HT-29 (cell line): Measurements from ENCODE around the gene WNT3A. TPM values are rescaled to one million over a fixed set of nuclear protein-coding genes. Genes with fewer than 3 reads are reported as not detected.

Source experiments
- DNase-seq: peaks from one replicate; pipeline ENCODE4 v3.0.0-alpha.2; 2015; ENCODE audit warnings: low spot score
- total RNA-seq: library from RNA; depleted of rRNA; stranded (reverse); fragments of >200 nt; shearing (Covaris generic); gene quantifications from 2 replicates; pipeline ENCODE4 v1.2.3, GENCODE V29; 2014

WNT3A gene
- total RNA-seq, 1 experiment from 2014 or later, result not detected

DNA sequence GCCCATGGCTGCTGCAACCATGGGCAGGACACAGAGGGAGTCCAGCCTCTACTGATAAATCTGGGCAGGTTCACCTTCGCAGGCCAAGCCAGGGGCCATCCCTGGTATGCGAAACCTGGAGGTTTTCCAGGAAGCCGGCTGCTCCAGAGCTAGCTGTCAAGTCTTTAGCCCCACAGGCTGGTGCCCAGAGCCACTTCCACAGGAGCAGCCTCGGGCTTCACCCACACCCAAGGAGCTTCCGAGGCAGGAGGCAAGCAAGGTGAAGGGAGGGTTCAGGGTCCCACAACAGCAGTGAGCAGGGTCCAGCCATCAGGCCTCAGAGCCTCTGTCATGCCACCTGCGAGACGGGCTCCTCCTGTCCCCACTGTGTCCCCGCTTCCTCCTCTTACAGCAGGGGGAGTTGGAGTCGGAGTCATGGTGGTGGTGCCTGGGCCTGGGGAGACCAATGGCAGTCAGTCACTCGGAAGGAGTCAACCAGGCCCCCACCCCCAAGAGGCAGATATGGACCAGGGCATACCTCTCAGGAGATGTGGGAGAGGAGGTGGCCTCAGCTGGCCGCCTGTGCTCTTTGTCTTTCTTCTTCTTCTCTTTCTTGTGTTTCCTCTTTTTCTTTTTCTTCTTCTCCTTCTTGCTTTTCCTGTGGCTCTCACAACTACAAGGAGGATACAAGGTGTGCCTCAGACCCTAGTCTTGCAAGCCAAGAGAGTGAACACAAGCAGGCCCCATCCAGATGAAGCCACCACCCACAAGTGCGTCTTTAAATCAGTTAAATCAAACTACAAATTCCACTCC lies 94.2 kb downstream of the WNT3A start:
- no peak for DNase-seq

DNA sequence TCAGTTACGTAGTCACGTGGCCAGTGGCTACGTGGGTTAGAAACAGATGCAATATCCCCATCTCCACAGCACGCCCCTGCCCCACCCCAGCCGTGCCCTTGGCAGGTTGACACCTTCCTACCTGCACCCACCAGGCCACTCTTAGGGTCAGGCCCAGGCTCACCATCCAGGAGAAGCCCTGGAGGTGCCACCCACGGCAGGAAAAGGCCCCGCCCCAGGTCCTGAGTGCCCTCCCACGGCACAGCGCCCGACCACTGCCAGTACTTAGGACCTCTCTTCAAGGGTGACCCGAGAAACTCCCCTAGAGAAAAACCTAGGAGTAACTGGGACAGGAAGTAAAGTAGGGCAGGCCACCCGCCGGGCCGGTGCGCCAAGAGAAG lies 94.8 kb downstream of the WNT3A start:
- DNase-seq, result no peak

DNA sequence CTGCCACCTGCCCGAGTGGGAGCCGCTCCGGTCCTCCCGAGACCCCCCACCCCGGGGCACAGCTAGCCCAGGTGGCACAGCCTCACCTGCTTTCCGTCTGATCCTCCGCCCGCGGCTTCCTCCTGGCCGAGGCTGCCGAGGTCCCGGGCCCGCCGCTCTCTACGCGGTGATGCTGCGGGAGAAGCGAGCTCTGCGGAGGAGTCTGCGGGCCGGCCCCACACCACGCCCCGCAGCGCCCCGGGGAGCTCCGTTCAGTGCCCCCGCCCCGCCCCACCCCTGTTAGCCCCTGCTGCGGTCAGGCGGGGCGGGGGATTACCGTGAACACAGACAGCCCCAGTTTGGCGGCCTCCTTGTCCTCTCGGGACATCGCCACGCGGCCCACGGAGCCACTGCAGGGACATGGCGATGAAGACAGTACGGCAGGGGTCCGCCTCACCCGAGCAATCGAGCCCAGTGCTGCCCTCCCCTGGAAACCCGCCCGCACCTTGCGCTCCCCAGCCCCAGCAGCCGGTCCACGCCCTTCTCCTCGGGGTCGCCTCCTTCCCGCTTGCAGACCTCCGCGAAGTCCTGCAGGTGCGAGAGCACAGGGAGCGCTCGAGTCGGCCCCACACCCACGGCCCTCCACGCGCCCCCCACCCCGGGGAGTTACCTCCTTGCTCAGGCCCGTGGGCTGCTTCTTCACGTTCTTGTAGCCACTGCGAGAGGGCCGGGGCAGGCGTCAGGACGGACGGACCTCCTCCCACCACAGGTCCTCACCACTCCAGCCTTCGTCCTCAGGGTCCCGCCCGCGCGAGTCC lies 95.4 kb downstream of the WNT3A start:
- DNase-seq, result peak; percentile 57

DNA sequence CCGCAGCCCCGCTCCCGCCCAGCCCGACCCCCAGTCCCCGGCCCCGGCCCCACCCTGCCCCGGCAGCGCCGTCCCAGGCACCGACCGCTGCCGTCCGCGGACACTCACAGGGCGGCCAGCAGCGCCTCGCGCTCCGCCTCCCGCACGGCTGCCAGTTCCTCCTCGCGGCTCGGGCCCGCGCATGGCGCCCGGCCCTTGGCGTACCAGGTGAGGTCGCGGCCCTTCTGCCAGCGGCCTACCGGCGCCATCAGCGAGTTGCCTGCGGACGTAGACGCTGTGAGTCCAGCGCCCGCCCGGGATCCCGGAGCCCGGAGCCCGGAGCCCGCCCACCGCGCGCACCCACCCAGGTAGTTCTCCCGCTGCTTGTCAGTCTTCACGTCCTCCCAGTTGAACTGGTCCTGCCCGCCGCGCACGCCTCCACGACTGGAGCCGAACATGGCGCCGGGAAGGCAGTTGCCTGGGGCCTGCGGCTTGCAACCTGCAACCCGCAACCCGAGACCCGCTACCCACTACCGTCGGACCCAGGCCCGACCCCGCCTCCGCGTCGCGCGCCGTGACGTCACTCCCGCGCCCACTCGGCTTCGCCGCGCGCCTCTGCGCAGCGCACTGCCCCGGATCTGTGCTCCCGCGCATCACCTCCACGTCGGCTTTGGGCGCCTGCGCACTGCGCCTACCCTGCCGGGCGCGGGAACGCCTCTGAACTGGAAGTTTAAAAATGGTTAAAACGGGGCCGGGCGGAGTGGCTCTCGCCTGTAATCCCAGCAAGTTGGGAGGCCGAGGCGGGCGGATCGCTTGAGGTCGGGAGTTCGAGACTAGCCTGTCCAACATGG lies 96.2 kb downstream of the WNT3A start, which contains the start of gene C1orf35:
Gene C1orf35 (minus strand): TSS at position 535 of the 830 bp plus-strand sequence. CDS start 98 bp downstream, at position 437.
- peak; percentile 89 for DNase-seq

DNA sequence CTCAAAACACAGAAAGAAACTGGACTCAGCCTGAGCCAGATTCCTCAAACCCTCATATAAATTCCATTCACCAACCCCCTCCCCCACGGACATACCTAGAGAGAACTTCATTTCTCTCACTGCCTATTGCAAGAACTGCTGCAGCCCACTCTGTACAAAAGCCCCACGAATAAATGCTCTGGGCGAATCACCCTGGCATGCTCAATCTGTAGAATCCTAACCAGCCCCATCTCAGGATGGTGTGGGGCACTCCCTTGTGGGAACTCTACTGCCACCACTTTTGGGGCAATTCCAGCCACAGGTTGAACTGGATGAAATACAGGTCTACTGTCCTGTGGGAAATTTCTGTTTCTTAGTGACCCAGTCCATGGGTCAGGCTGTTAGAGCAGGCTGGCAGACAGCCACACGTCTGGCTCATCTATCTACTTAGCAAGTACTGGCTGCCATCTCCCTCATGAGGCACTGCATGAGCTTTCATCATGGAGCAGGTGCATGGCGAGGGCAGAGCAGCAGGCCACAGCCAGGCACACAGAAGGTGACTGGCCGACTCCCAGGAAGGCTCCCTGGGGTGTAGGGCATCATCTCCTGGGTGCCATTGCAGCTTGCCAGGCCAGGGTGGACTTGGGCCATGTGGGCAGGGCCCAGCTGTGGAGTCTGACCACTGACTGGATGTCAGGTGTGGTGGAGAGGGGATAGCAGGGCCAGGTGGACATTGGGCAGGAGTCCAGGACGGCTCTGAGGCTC lies 97.9 kb downstream of the WNT3A start:
- no peak for DNase-seq

DNA sequence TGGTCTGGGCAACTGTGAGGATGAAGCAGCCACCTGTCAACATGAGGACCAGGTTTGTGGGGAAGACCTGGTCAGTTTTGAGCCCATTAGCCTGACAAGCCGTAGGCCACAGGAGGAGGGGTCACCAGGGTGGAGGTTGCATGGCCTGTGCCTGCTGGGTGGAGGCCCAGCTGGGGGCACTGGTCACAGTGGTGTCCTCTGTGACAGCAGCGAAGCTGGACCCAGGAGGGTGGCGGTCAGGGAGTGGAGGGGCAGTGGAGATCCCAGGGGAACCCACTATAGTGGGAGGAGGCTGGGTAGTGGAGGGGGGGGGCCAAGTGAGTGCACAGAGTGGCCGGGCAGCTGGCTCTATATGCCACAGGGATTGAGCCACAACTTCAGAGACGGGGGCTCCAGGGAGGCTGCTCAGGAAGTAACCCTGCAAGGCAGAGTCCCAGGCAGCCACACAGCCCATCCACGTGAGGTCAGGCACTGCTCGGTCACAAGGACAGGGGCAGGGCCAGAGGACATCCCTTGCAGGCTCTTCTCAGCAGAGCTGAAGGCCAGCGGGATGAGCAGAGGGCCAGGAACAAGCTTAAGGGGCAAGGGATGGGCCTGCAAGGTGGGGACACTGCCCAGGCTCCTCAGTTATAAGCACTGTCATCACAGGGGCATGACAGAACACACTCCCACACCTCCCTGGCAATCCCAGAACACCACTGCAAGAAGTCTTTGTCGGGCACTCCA lies 98.6 kb downstream of the WNT3A start:
- no peak for DNase-seq

DNA sequence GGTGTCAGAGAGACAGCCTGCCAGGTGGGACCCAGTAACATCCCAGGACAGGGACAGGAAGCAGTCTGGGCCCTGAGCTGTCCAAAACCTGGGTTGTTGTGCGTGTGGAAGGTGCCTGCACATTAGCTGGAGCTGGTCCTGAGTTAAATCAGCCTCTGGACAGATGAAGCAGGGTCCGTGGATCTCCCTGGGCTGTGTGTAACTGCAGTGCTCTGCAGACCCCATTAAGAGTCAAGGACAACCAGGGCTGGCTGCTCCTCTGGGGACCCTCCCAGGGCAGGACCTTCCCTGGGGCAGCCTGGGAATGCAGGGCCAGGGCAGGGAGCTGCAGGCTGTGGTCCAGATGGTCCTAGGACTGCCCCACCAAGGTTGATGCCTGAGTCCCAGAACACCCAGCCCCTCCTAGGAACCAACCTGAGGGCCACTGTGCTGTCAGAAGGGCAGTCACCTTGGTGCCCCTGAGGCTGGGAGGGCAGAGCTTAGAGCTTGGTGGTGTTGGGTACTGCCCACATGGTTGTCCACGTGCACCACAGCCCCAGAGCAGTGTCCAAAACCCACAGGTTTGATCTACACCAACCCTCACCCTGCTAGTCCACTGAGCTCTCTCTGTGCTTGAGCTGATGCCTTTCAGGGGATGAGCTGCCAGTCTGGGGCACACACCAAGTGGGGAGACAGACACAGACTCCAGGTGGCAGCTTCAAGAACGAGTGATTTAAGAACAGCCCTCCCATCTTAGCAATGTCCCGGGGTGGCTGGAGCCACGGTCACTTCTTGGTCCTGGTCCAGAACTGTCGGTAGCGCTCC lies 99.4 kb downstream of the WNT3A start:
- DNase-seq, result no peak

DNA sequence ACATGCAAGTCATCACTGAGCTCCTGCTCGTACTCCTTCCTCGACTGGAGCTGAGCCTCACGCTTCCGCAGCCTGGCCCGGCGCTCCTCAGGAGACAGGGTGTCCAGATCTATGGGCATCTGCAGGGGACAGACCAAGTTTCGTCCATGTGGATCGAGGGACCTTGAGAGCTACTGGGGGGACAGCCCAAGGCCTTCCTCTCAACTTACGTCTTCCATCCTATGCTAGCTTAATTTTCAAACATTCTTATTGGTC lies 99.9 kb downstream of the WNT3A start:
- no peak for DNase-seq

DNA sequence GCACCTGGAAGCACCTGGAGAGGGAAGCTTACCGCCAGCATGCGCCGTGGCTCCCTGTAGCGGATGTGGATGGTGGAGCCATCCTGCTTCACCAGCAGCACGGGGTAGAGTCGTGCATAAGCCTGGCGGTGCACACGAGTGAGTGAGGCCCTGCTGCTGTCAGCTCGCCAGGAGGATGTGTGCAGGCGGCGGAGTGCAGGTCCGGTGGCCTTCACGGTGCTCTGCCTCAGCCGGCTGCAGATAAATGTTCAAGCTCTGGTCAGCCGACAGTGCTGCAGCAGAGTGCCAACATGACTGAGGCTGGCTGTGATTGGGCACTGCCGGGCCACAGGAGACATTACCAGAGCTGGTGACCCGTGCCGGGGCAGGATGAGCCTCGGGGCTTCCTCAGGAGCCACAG lies 100.8 kb downstream of the WNT3A start:
- no peak for DNase-seq

DNA sequence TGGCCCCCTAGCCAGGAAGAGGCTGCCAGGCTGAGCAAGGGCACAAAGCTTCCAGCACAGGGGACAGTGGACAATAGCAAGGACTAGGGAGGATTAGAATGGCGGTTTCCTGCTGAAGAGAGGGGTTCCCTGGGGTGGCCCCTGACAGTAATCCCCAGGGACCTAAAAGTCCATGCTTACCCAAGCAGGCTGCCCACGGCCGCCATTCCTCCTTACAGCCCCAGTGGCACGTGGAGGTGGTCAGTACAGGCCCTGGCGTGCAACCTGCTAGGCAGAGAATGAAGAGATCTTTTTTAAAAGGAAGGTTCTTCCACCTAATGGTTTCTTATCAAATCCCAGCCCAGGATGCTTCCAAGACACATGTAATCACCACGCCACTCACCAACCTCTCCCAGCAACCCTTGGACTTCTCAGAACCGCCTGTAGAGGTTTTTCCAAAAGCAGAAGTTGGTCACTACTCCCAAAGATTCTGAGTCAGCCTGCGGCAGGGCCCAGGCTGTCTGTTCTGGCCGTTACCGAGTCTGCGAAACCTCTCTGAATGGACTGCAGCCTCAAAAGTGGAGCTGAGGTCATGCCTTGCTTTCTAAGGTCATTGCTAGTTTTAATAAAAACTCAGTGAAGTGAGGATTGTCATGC lies 101.4 kb downstream of the WNT3A start:
- no peak for DNase-seq

DNA sequence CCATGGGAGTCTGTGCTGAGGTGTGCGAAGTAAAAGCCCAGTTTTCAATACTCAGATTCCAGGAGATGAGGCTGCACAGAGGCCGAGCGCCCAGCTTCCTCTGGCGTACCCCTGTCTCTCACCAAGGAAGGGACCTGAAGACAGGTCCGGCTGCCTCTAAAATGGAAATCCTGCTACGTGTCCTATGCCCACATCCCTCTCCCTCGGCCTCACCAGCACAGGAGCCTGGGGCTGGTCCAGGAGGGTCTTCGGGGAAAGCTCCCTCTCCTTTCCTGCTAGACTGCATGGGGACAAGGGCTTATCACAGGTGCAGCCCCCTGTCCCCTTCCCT lies 101.9 kb downstream of the WNT3A start:
- peak; percentile 24 for DNase-seq

DNA sequence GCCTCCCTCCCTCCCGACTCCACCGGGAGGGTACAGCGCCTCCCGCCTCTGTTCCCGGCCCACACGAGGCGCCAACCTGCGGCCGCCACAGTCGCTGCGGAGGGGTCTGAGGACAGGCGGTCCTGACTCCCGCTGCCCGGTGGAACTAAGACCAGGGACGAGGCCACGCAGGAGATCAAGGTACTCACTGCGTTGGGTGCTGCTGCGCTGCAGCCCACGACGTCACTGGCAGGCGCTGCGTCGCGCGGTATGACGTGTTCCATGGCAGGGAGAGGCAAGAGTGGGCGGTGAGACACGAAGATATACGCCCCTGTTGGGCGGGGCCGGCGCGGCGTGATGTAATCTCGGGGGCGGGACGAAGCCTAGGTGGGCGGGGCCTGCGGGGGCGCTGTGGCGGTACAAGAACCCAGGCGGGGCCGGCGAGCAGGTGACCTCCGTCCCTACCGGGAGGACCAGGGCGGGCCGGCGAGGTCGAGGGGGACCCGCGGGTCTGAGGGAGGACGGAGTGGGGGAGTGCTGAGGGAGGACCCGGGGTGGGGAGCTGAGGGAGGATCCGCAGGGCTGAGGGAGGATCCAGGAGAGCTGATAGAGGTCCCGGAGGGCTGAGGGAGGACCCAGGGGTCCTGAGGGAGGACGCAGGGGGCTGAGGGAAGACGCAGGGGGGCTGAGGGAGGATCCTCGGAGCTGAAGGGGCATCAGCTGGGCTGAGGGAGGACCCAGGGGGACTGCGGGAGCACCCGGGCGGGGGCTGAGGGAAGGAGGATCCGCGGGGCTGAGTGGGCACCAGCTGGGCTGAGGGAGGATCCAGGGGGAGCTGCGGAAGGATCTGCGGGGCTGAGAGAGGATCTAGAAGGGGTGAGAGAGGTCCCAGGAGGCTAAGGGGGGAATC lies 102.5 kb downstream of the WNT3A start, which contains the start of gene MRPL55:
Gene MRPL55 (minus strand): TSS at position 227 of the 889 bp plus-strand sequence. CDS start 1,039 bp downstream, outside the sequence.
- DNase-seq, result peak; percentile 96

DNA sequence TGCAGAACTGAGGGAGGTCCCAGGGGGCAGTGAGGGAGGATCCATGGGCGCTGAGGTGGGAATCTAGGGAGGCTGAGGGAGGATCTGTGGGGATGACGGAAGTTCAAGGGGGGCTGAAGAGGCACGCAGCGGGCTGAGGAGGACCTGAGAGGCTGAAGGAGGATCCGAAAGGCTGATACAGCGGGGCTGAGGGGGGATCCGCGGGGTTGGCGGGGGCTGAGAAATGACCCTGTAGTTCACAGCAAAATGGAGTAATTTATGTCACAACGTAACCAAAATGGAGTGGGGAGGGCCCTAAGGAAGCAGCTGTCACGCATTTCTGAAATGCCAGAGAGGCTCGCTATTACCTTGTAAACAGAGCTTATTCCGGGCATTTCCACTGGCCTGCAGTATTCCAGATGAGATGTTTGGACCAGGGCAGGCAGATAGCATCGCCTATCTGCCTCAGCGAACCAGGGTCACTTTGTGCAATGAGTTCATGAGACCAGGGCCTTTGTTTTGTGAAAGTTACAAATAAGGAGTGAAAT lies 103.2 kb downstream of the WNT3A start:
- no peak for DNase-seq

DNA sequence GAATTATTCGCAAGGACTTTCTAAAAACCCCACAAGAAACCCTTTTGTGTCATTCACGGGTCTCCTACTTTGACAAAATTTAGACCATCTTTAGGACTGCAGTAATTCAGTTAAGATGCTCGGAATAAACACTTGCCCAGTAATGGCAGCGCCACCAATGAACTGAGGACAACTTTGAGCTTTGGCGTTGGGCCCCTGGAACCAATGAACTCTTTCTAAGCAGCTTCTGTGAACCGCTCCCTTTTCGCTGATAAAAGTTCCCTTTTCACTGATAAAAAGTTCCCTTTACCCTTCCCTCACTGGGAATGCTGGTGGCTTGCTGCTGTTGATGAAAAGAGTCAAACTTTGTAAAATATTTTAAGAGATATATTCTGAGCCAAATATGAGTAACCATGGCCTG lies 103.8 kb downstream of the WNT3A start:
- no peak for DNase-seq
